ENCODE results near the gene GARRE1.
"Not testable (repeated sequence)": the region's sequence is repeated elsewhere in the genome, so short reads cannot be mapped to it uniquely, and the experiment has no call there.

The GARRE1 gene

GRCh38 chr19:34231439-34231838 is 22.9 kb upstream of the GARRE1 start:
- DNase-seq: no peak

- DNase-seq: no peak
Measured at GRCh38 chr19:34232566-34233481, 21.5 kb upstream of the GARRE1 start.

- no peak for DNase-seq
Measured at GRCh38 chr19:34235425-34235940, 18.9 kb upstream of the GARRE1 start.

GRCh38 chr19:34236035-34236987 is 18.0 kb upstream of the GARRE1 start:
- DNase-seq: no peak

GRCh38 chr19:34237283-34237682 is 17.1 kb upstream of the GARRE1 start:
- no peak for DNase-seq

- DNase-seq: no peak
Measured at GRCh38 chr19:34237939-34238338, 16.4 kb upstream of the GARRE1 start.

- DNase-seq: no peak
Measured at GRCh38 chr19:34241513-34242337, 12.6 kb upstream of the GARRE1 start.

GRCh38 chr19:34243138-34243875 is 11.0 kb upstream of the GARRE1 start:
- DNase-seq: not testable (repeated sequence)

GRCh38 chr19:34243876-34244578 is 10.3 kb upstream of the GARRE1 start:
- no peak for DNase-seq

- no peak for DNase-seq
Measured at GRCh38 chr19:34244611-34245299, 9.6 kb upstream of the GARRE1 start.

GRCh38 chr19:34246340-34246739 is 8.0 kb upstream of the GARRE1 start:
- DNase-seq: no peak

GRCh38 chr19:34248941-34249340 is 5.4 kb upstream of the GARRE1 start:
- DNase-seq: no peak

- not testable (repeated sequence) for DNase-seq
Measured at GRCh38 chr19:34253167-34253566, 1.2 kb upstream of the GARRE1 start.

- not testable (repeated sequence) for DNase-seq
Measured at GRCh38 chr19:34253681-34254045, 691 bp upstream of the GARRE1 start.

GRCh38 chr19:34254698-34255432 is 511 bp downstream of the GARRE1 start:
- DNase-seq: no peak

- no peak for DNase-seq
Measured at GRCh38 chr19:34255546-34255945, 1.2 kb downstream of the GARRE1 start.

- no peak for DNase-seq
Measured at GRCh38 chr19:34256835-34257558, 2.6 kb downstream of the GARRE1 start.

GRCh38 chr19:34257559-34257924 is 3.2 kb downstream of the GARRE1 start:
- no peak for DNase-seq
